C1 segment of cervical spinal cord (tissue), 14 donors: Measurements from ENCODE around the gene CYYR1.

ENCODE experiments used
- DNase-seq, 14 donors: peaks; one replicate each; lab custom pipeline; 2025; lab: John Stamatoyannopoulos, UW

CYYR1 gene

DNA sequence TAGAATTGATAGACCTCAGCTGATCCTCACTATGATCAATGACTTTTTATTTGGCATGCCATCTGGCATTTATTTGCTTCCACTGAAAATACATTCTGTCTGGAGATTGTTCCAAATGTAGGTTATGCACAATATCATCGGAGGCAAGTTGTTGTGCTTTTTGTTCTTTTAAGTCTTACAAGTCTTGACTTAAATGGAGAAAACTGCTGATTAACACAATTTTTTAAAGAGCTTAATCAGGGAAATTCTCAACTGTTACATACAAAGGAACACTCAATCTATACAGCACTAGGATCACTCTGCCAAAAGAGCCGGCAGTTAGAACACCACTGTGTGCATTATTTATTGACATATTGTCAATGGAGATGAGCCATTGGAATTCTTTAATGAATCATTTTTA is 19.2 kb downstream of the CYYR1 start:
- DNase-seq = no peak

DNA sequence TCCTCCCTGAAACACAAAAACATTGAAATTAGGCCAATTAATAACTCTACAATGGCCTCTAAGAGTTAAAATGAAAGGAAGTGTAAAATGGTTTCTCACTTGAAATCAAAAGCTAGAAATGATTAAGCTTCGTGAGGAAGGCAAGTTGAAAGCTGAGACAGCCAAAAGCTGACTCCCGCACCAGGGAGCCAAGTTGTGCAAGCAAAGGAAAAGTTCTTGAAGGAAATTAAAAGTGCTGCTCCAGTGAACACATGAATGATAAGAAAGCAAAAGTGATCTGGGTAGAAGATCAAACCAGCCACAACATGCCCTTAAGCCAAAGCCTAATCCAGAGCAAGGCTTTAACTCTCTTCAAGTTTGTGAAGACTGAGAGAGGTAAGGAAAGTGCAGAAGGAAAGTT is 22.8 kb downstream of the CYYR1 start:
- DNase-seq = no peak

DNA sequence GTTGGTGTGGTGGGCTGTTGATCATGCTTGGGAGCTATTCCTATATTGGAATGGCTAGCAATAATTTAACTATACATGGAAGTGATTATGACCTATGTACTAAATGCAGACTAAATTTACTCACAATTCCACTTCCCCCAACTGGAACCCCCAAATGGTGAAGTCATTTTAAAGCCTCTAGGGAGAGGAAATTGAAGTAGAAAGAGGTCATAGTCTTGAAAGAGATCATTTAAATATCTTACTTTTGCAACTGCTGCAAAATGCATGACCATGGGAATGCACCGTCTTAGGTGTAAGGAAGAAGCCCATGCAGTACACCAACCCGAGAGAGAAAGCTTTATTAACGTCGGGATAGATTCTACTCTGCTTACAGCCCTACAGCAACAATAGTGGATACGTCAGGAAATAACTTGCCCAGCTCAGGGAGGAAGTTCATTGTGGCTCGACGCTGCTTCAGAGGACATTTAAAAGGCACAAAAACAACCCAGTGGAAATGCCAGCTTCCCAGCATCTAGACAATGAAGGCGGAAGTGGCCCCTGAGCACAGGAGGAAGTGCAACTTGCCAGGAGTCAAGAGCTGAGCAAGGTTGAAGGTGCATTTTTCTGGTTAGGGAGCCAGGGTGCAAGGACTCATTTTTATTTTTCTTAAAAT is 26.5 kb downstream of the CYYR1 start:
- peak in 4 of 14 donors; percentile 3 to 13 (median 6) for DNase-seq

DNA sequence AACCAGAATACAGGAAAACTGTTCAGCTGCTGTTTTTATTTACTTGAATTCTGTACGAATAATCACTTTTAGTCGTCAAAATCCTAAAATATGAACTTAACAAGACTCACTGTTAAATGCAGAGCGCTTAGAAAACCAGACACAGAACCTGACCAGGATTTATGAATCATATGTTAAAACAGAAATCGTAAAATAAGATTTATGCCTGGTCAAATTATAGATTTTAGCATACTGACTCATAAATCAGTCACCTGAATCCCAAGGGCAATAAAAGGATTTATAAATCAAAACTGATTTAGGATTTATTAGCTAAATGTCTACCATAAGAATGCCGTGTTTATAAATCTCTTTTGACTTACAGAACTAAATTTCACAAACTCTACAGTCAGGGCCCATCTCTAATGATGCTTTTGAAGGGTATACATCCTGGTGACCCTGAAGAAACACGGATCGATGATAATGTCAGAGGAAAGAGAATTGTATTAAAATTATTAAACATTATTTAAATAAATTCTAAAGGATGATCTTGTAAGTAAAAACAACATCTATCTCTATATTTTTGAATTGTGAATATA is 28.8 kb downstream of the CYYR1 start:
- DNase-seq = no peak

DNA sequence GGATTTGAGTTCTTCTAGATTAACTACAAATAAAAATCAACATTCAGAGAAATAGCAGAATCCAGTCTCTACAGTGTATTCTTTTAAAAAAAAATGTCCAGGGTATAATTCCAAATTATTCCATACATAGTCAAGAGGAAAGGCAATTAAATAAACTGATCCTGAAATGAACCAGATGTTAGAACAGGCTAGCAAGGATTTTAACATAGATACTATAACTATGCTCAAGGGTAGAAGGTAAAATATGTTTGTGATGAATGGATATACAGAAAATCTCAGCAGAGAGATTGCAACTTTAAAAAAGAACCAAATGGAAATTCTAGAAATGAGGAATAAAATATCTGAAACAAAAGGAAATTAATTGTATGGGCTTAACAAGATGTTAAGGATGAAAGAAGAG is 32.4 kb downstream of the CYYR1 start:
- no peak for DNase-seq

DNA sequence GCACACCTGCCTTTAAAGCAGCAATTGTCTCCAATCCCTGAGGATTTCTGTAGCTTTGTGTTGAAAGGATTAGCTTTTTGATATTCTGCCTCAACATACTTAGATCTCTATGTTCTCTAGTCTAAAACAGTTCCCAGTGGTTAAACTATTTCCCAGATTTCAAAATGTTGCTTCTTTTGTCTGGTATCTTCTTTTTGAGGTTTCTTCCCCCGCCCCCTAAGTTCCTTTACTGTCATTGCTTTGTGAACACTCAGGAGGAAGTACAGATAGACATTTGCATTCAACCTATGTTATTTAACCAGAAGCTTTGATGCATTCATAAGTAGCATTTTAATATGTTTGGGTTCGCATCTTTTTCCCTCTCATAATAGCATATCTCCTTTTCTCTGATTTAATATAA is 33.5 kb downstream of the CYYR1 start:
- no peak for DNase-seq

DNA sequence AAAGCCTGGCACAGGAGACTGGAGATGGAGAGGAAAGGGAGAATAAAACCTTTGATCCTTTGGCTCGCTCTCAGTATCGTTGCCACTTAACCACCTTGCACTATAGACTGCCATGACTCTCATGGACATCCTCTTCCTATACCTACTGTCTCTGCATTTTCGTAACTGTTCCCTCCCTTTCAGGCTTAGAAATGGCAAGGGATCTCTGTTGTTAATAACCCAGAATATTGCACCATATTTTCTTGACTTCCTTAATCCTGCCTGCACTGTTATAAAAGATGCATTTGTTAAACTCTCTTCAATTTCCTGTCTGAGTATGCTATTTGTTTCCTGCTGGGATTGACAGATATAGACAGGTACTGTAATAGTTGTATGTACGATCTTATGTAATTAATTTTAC is 38.6 kb downstream of the CYYR1 start:
- DNase-seq = no peak

DNA sequence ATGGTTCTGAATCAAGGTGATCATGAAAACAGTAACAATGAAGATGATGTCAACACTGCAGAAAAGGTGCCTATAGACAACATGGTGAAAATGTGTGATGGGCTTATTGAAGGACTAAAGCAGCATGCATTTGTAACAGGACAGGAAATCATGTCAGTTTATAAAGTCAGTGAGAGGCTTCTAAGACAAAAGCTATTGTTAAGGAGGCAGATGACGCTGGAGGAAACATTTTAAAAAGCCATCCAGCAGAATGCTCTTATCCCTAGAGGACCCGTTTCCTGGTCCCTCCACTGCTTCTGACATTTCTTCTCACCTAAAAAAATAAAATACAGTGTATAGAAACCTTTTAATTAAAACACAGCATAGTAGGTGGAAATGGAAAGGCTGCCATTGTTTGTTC is 40.9 kb downstream of the CYYR1 start:
- DNase-seq = no peak

DNA sequence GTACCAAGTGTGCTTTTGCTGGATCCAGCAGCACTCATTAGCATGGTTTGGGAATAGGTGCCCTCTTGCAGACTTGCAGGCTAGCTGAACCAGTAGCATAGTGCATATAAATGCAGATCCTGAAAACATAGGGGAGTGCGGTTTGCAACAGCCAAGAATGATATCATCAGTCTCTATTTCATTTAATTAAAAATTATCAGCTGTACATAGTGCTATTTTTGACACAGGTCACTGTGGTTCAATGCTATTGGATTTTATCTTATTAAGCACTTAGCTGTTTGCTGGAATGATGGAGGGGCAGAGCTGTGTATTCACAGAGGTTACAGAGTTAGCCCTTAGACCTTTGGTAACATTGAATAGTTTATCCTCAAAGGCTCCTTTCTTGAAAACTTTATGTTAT is 43.6 kb downstream of the CYYR1 start:
- no peak for DNase-seq

DNA sequence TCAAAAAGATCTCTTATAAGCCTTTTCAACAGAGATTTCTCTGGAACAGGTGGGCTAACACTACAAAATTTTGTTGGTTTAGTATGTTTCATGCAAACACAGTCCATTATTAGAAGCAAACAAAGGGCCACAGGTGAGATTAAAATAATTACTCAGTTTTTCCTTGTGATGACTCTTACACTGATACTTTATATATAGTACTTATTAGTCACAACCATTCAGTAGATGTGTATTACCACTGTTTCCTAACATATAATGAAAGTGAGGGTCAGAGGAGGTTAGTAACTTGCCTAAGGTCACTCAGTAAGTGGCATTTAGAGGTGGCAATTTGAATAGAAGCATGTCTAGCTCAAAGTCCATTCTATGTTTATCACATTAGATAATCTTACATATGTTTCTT is 44.2 kb downstream of the CYYR1 start:
- no peak for DNase-seq

DNA sequence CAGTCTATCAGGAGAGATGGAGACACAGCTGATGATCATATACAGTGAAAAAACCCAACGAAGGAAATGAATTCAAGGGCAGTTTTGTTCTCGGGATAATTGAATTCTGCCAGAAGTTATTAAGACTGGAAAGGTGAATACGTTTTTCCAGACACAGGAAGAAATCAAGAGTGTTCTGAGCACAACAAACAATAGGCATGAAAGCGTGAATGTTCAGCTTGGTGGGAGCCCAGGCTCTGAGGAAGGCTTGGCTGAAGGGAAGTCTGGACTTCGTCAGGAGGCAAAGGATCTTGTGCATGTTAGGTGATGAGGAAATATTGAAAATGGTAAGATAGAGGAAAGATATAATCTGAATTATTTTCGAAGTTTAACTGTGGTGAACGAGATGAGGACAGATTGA is 50.4 kb downstream of the CYYR1 start:
- DNase-seq = no peak

DNA sequence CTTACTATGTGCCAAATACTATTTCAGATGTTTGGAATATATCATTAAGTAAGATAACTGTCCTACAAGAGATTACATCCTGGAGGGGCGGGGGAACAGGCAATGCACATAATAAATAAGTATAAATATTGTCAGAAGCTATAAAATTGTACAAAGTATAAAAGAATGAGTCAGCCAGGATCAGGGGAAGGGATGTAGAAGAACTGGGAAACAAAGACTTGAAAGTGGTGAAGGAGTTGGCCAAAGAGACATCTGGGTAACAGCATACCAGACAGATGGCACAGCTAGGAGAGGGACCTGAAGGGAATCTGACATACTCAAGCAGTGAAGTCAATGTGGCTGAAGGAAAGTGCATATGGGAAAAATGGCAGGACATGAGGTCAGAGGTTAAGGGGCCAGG is 53.9 kb downstream of the CYYR1 start:
- DNase-seq = no peak

DNA sequence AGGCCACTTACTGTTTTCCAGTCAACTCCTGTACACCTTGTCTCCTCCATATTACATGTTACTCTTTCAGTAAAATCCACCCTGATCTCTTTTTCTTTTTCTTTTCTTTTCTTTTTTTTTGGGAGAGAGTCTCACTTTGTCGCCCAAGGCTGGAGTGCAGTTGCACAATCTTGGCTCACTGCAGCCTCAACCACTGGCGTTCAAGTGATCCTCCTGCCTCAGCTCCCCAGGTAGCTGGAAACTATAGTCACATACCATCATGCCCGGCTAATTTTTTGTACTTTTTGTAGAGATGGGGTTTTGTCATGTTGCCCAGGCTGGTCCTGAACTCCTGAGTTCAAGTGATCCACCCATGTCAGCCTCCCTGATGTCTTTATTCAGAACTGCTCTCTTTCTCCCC is 57.8 kb downstream of the CYYR1 start:
- no peak for DNase-seq

DNA sequence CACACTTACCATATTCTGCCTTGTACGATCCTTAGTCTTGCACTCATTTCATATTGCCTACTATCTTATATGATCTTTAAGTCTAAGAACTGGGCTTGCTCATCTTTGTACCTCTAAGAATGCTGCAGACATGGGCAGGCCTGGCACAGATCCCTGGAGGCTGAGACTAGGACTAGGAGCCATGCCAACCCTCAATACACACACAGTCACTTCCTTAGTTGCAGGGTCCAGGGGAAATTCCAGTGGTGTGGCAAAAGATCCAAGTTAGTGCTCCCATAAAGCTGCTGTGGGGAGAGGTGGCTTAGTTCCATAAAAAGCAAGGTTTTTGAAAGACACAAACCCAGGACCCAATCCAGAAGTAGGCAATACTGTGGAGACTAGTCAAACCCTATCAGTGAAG is 59.9 kb downstream of the CYYR1 start:
- DNase-seq = no peak

DNA sequence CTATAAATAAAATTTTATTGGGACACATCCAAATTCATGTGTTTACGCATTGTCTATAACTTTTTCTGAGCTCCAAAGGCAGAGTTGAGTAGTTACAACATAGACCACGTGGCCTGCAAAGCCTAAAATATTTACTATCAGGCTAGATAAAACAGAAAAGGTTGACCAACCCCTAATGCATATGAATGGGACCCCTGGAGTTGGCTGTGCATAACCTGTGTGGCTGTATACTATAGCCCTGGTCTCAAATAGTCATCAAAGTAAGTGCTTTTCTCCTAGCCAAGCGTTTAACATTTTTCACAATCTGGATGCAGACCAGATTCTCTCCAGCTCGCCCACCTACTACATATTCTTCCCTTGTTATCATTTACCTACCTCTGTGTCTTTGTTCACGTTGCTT is 60.4 kb downstream of the CYYR1 start:
- DNase-seq = no peak

DNA sequence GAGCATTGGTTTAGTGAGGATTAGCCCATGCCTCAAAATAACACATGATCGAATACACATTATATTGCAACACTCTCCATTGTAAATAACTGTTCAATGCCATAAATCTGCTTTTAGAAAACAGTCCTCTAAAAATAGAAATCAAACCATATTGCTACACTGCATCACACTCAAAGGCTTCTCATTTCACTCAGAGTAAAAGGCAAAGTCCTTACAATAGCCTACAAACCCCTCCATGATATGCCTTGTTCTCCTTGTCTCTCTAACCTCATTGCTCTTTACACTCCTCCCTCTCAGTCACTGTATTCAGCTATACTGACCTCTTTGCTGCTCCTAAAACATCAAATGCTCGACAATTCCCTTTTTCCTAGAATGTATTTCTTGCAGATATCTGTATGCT is 64.2 kb downstream of the CYYR1 start:
- DNase-seq = no peak

DNA sequence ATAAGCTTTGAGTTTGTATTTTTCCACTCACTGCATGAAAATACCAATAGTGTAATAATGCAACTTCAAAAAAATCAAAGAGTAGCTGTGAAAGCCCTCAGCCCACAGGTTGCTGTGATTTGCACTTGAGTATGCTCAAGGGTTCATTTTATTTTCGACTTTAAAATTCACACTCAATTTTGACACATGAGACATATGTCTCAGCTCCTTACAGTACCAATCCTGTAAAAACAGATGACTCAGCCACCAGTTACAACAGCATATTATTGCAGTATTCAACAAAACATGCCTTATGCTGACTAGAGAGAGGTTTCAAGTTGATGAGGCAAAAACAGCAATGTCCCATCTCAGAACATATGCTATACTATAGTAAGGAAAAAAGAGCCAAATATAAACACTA is 66.1 kb downstream of the CYYR1 start:
- no peak for DNase-seq

DNA sequence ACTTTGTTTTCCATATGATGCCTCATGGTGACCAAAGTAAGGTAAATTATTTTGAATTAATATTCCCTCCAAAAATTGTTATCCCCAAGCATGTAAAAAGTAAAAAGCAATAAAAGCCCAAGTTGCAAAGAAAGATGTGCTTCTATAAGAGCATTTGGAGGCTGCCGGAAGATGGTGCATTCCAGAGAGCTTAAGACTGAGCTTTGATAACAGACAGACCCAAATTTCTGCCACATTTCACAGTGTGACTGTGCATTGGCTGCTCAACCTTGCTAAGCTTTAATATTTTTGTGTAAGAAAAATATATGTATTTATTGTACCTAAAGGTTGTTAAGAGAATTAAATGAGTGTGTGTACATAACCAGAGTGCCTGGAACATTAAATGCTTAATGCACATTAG is 67.9 kb downstream of the CYYR1 start:
- no peak for DNase-seq

DNA sequence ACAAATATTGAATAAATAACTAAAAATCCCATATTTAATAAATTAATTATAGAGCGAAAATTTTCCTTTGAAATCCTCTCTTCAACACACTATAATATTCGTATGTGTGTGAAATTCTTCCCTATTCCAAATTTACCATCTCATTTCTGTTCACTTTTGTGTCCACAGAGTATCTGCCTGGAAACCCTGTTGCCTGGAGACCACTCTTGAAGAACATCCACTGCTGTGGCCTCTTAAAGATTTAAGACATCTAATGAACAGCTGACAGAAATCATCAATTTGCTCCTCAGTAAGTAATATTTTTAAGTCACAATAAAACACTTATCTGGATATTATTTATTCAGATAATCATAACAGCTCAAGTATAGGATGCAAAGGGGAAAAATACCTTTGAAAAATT is 69.7 kb downstream of the CYYR1 start:
- DNase-seq = no peak

DNA sequence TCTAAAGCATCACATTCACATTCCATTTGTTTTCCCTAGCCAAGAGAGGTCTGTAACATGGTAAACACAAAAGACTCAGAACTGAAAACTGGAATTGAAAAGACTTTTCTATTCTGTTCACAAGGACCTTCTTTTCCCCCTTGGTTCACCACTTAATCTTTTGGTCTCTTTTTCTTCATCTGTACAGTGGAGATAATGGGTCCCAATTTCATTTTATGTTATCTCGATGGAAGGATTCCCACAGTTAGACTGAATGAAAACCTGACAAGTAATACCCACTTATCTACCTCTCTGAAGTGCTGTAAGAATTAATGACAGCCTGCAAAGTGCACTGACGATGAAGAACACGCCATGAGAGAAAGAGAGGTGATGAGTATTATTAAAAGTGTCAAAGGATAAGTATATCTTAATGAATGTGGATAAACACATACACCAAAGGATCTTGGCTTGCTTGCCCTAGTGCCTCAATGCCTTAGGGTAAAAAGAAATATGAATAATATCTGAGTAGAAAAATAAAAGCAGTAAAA is 71.5 kb downstream of the CYYR1 start:
- DNase-seq = no peak

DNA sequence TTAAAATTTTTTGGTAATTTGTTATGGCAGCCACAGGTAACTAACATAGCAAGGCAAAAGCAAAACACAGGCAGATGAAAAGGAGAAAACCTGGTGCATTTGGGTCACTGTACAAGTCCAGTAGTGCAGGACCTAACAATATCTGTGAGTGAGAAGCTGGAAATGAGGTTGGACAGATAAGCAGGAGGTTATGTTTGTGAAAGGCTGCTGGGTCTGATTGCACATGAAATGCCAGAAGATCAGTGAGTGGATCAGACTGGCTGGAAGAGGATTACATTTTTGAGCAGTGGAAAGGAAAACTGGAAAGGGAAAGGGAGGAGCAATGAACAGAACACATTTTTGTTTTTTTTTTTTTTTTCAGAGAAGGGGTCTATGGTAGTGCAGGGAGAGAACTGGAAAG is 73.6 kb downstream of the CYYR1 start:
- DNase-seq = no peak

DNA sequence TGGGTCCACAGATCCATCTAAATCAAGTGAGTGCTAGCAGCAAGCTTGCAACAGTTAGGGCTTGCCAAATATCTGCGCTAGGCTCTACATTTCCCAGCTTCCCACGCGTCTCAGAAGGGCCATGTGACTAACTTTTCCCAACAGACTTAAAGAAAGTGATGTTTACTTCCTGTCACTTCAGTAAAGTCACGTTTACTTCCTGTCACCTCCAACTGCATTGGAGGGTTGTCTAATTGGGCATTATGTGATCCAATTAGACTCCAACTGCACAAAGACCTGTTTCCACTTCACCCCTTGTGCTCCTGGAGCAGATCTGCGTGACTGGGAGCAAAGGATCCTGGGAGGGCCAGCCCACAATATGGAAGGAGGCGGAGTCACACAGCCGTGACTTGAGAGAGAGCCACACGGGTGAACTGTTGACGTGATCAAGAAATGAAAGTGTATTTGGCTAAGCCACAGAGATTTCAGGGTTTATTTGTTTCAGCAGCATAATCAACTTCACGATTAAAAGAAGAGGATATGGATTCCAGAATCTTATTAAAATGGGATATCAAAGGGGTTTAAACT is 77.7 kb downstream of the CYYR1 start:
- DNase-seq = no peak

DNA sequence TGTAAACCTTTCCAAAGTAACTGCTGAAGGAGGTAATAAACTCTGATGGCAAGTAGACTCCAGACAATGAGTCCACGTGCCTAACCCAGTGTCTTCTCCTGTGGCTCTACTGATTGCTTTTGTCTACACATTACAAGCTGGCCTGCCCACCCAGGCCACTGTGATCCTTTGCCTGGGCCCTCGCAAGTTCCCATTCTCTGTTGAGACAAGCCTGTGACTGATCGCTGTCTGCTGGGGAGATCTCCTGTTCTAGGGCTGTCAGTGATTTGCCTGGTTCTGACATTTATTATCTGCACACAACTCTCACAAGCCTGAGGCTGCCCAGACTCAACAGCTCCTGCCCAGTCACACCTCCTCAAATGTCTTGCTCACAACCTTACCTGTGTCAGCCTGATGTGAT is 81.4 kb downstream of the CYYR1 start:
- no peak for DNase-seq

DNA sequence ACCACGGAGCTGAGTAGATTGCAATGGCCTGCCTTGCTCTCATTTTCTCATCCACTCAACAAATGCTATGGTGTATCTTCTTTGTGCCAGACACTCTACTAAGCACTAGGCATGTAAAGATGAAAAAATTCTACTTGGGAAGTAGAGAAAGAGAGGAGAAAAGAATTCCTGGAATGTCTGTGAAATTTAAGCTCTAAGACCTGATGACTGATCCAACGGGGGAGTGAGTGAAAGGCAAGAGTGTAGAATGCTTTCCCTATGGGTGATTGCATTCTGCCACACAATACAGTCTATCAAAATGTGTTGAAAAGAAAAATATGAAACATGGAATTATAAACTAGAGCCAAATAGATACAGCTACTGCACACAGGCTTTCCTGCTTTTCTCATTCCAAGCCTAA is 82.3 kb downstream of the CYYR1 start:
- no peak for DNase-seq
